AG04450 (cell line): Measurements from ENCODE around the gene RPLP2. TPM values are rescaled to one million over a fixed set of nuclear protein-coding genes. Genes with fewer than 3 reads are reported as not detected.

Experiments
- CTCF ChIA-PET: fragments of 300-600, 350-600 bp; formaldehyde crosslinking; extraction: SDS; loops from one replicate; lab custom pipeline; 2022; ENCODE audit warnings: antibody characterized with exemption, inconsistent platforms; lab: Charles Lee
- POLR2A ChIA-PET: fragments of 350-600 bp; formaldehyde crosslinking; extraction: SDS; loops from one replicate; lab custom pipeline; 2021; ENCODE audit warnings: antibody characterized with exemption, inconsistent platforms; lab: Yijun Ruan, JAX
- DNase-seq: peaks from one replicate; pipeline ENCODE4 v3.0.0-alpha.2; 2011; ENCODE audit warnings: low read depth, low spot score
- H3K27ac ChIP-seq: one replicate; pipeline ENCODE4 v1.5.1; 2012; ENCODE audit warnings: low read depth, low read length, control low read depth
- H3K27me3 ChIP-seq: one replicate; pipeline ENCODE4 v1.6.0; 2012; ENCODE audit warnings: low read length; ENCODE audit not compliant: control insufficient read depth, insufficient read depth
- H3K4me3 ChIP-seq: 2 replicates; pipeline ENCODE4 v1.5.1; 2011; ENCODE audit warnings: mild to moderate bottlenecking, low read depth, low read length, control low read depth
- H3K9me3 ChIP-seq: 2 replicates; pipeline ENCODE4 v1.5.1; 2012; ENCODE audit warnings: low read length; ENCODE audit not compliant: control insufficient read depth, insufficient read depth
- CTCF ChIP-seq: IDR thresholded peaks from 2 replicates; pipeline ENCODE4 v1.5.1; 2011; ENCODE audit warnings: low read depth, low read length, control low read depth, inconsistent platforms
- polyA plus RNA-seq: library from polyadenylated mRNA; depleted of rRNA; stranded (reverse); fragments of >200 nt; gene quantifications from 2 replicates; pipeline ENCODE4 v1.2.3, GENCODE V29; 2011

Gene RPLP2
- polyA plus RNA-seq, 1 experiment, result 1,115 TPM

- POLR2A ChIA-PET, result no interaction called here
- TF ChIP-seq CTCF, result no peak
These were observed 35.9 kb upstream of the RPLP2 start for GRCh38 chr11:773830-774229.

GRCh38 chr11:774873-775592 is 34.7 kb upstream of the RPLP2 start:
- Histone ChIP-seq H3K27me3 (no peaks in the 10 kb centered on the region), H3K4me3 (peak overlapping the region; percentile 11), H3K9me3 (no peaks in the 10 kb centered on the region; the same call in 1 of the 2 replicates), H3K27ac (no peak overlapping the region)
- DNase-seq, result no peak
- CTCF ChIA-PET, result interaction anchor here (0.6 to 1.0 kb wide), 5 partner anchors 9 to 221 kb away, joined by 3 to 5 read pairs (median 4); partner anchors contain the start of gene LMNTD2
- TF ChIP-seq CTCF, result no peak
- POLR2A ChIA-PET, result interaction anchor here (0.6 to 2.2 kb wide), 5 partner anchors 12 to 48 kb away, joined by 3 to 9 read pairs (median 4); partner anchors contain the start of genes CEND1 and TALDO1

More at GRCh38 chr11:773830-774229, 35.9 kb upstream of the RPLP2 start:
- CTCF ChIA-PET, result interaction anchor here (1.0 kb wide), 1 partner anchor 10 kb away, joined by 3 read pairs; no protein-coding TSS in a partner anchor
- H3K27me3 ChIP-seq, result no peaks in the 10 kb centered on the region
- H3K9me3 ChIP-seq, result no peaks in the 10 kb centered on the region; the same call in 1 of the 2 replicates
- no peak for DNase-seq
- no peak overlapping the region for H3K27ac ChIP-seq
- H3K4me3 ChIP-seq, result no peak overlapping the region

- DNase-seq, result no peak
- Histone ChIP-seq H3K4me3 (peak overlapping the region; percentile 82), H3K27ac (no peak overlapping the region), H3K27me3 (no peaks in the 10 kb centered on the region), H3K9me3 (no peaks in the 10 kb centered on the region; the same call in 1 of the 2 replicates)
- POLR2A ChIA-PET, result interaction anchor here (2.2 kb wide), 1 partner anchor 14 kb away, joined by 9 read pairs; the partner anchor contains the start of gene CEND1
- CTCF ChIA-PET, result interaction anchor here (0.9 kb wide), 1 partner anchor 8 kb away, joined by 4 read pairs; no protein-coding TSS in a partner anchor
- no peak for TF ChIP-seq CTCF
These were observed 33.6 kb upstream of the RPLP2 start for GRCh38 chr11:776263-776560.

- no peak for TF ChIP-seq CTCF
- DNase-seq, result no peak
- no peaks in the 10 kb centered on the region for H3K27me3 ChIP-seq
- H3K9me3 ChIP-seq, result no peaks in the 10 kb centered on the region; the same call in 1 of the 2 replicates
- ChIA-PET POLR2A (interaction anchor here (2.2 kb wide), 1 partner anchor 14 kb away, joined by 9 read pairs; the partner anchor contains the start of gene CEND1), CTCF (no interaction called here)
- H3K27ac ChIP-seq, result peak overlapping the region; percentile 21
- H3K4me3 ChIP-seq, result peak overlapping the region; percentile 82
These were observed 33.0 kb upstream of the RPLP2 start for GRCh38 chr11:776561-777287.
